Effector memory CD8-positive, alpha-beta T cell (primary cell): ENCODE results near the gene MANEA.
"Not testable (repeated sequence)": the region's sequence is repeated elsewhere in the genome, so short reads cannot be mapped to it uniquely, and the experiment has no call there.

ENCODE experiments used
- ATAC-seq: fragments of 150-1000 bp; cut with Tn5 transposase; replicated peaks from 2 replicates; pipeline ENCODE4 v1.10.0; 2021; ENCODE audit warnings: mild to moderate bottlenecking, moderate library complexity
- DNase-seq, 3 experiments: peaks; one replicate each; pipeline ENCODE4 v3.0.0; 2021
- H3K27ac Mint-ChIP-seq, 2 donors: one replicate each; pipeline ENCODE4 v1.8.0; 2022; ENCODE audit warnings: mild to moderate bottlenecking in 2 of 2, mixed read lengths in 2 of 2, moderate library complexity in 2 of 2
- H3K27me3 Mint-ChIP-seq, 2 donors: one replicate each; pipeline ENCODE4 v1.8.0; 2022; ENCODE audit warnings: mixed read lengths in 2 of 2
- H3K36me3 Mint-ChIP-seq: one replicate; pipeline ENCODE4 v1.8.0; 2022; ENCODE audit warnings: mild to moderate bottlenecking, moderate library complexity, mixed read lengths; ENCODE audit not compliant: insufficient read depth
- H3K4me1 Mint-ChIP-seq, 2 donors: one replicate each; pipeline ENCODE4 v1.8.0; 2022; ENCODE audit warnings: low read depth in 2 of 2, mixed read lengths in 2 of 2
- H3K4me3 Mint-ChIP-seq, 2 donors: one replicate each; pipeline ENCODE4 v1.8.0; 2022; ENCODE audit warnings: mild to moderate bottlenecking in 2 of 2, mixed read lengths in 2 of 2, moderate library complexity in 2 of 2
- H3K9me3 Mint-ChIP-seq, 2 donors: one replicate each; pipeline ENCODE4 v1.8.0; 2022; ENCODE audit warnings: mixed read lengths in 2 of 2

Gene MANEA

GRCh38 chr6:95560956-95561355 lies 16.4 kb upstream of the MANEA start:
- H3K36me3 Mint-ChIP-seq, H3K4me3 Mint-ChIP-seq, H3K4me1 Mint-ChIP-seq, H3K9me3 Mint-ChIP-seq, DNase-seq, H3K27me3 Mint-ChIP-seq, ATAC-seq, H3K27ac Mint-ChIP-seq: not testable (repeated sequence)

GRCh38 chr6:95569560-95569959 lies 7.8 kb upstream of the MANEA start:
- DNase-seq (no peak), ATAC-seq (no peak)
- Mint-ChIP-seq H3K4me3 (no peak overlapping the region), H3K36me3 (no peaks in the 10 kb centered on the region), H3K4me1 (peaks cover 13 to 23% of the 10 kb centered on the region in 2 donors), H3K27me3 (no peaks in the 10 kb centered on the region), H3K27ac (no peak overlapping the region), H3K9me3 (no peaks in the 10 kb centered on the region)

DNA sequence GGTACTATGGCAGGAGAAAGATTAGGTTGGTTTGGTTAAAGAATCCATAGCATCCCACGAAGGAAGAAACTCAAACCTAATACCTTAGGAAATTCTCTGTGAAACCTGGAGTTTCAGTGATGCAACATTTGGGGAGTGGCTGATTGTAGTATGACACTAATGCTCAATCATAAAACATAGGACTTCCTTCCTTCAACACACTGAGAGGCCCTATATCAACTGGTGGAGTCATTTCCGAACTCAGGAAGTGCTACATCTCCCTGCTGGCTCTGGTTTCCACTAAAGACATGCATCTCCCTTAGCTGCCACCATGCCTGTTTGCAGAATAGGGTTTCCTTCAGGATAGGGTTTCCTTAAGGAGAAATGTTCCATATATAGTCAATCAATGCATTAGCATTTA lies 5.2 kb upstream of the MANEA start:
- no peak overlapping the region for H3K4me3 Mint-ChIP-seq
- H3K36me3 Mint-ChIP-seq = no peaks in the 10 kb centered on the region
- DNase-seq (no peak), ATAC-seq (no peak)
- peaks cover 15 to 35% of the 10 kb centered on the region in 2 donors for H3K4me1 Mint-ChIP-seq
- no peaks in the 10 kb centered on the region for H3K27me3 Mint-ChIP-seq
- H3K9me3 Mint-ChIP-seq = no peaks in the 10 kb centered on the region
- H3K27ac Mint-ChIP-seq = no peak overlapping the region

DNA sequence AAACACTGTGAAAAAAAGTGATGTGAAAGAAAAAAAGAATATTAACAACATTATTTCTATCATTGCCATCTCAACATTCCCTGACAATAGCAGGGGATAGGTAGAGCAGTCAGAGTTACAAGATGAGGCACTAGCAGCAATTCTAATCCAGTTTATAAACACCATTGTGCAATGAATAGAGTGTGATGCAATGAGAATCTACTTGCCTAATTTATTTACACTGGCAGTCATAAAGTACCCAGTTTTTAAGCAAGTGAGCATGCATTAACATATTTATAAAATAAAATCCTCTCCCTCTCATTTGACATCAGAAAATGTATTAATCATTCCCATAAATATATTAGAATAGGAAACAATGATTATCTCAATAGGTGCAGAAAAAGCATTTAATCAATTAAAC lies 2.5 kb upstream of the MANEA start:
- Mint-ChIP-seq H3K4me1 (peaks cover 21 to 47% of the 10 kb centered on the region in 2 donors), H3K36me3 (peaks cover 6% of the 10 kb centered on the region), H3K4me3 (peak overlapping the region; percentile 89 to 93), H3K9me3 (no peaks in the 10 kb centered on the region), H3K27ac (peak overlapping the region; percentile 51 to 97), H3K27me3 (no peaks in the 10 kb centered on the region)
- no peak for ATAC-seq
- no peak for DNase-seq

DNA sequence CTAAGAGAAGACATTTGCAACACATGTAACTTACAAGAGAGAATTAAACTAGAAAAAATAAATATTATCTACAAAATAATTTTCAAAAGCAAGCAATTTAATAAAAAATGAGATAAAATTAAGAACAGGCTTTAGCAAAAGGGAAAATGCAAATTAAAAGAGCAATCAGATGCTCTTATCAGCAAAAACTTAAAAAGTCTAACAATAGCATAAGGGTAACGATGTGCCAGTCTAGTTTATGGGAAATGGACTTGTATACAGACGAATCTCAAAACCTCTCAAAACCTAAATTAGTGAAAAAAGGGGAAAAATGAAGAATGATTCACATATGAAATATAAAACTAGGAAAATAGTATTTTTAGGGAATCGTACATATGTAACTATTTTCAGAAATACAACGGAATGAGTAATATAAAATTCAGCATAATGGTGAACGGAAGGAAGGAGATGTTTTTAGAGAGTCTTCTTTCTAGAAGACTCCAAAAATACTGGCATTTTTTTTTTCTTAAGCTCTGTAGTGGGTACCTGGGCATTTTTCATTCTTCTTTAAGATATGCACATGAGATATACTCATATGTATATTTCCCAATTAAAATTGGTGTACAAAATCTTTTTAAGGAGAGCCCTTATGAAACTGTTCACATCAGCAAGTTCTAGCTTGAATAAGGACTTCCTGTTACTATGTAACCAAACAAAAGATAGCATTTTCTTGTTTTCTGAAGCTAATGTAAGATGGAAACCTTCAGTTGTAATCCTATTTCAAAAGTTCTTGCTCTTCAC lies 927 bp upstream of the MANEA start:
- H3K27ac Mint-ChIP-seq = peak overlapping the region; percentile 97
- peak overlapping the region; percentile 89 to 93 for H3K4me3 Mint-ChIP-seq
- peaks cover 6% of the 10 kb centered on the region for H3K36me3 Mint-ChIP-seq
- no peaks in the 10 kb centered on the region for H3K27me3 Mint-ChIP-seq
- no peaks in the 10 kb centered on the region for H3K9me3 Mint-ChIP-seq
- no peak for DNase-seq
- H3K4me1 Mint-ChIP-seq = peaks cover 22 to 48% of the 10 kb centered on the region in 2 donors
- ATAC-seq = peak; percentile 13

DNA sequence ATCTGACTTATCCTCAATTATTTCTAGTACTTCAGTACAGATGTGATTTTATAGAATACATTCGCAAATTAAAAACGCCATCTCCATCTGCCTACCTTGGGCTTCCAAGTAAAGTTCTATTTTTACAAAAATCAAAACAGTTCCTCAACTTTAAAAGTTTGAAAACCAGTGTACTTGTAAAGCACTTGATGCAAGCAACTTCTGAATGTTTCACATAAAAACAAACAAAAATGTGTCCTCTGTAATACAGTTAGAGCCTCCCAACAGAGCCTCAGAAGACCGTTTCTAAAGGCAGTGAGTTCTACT lies 384 bp upstream of the MANEA start:
- ATAC-seq (no peak), DNase-seq (no peak)
- Mint-ChIP-seq H3K36me3 (peaks cover 6% of the 10 kb centered on the region), H3K27me3 (no peaks in the 10 kb centered on the region), H3K9me3 (no peaks in the 10 kb centered on the region), H3K27ac (peak overlapping the region; percentile 97), H3K4me3 (peak overlapping the region; percentile 89 to 93), H3K4me1 (peaks cover 21 to 46% of the 10 kb centered on the region in 2 donors)

GRCh38 chr6:95578106-95578410 lies 723 bp downstream of the MANEA start:
- H3K36me3 Mint-ChIP-seq = peaks cover 6% of the 10 kb centered on the region
- no peaks in the 10 kb centered on the region for H3K9me3 Mint-ChIP-seq
- DNase-seq (no peak), ATAC-seq (peak; percentile 10)
- H3K27me3 Mint-ChIP-seq = no peaks in the 10 kb centered on the region
- H3K4me1 Mint-ChIP-seq = peaks cover 18 to 35% of the 10 kb centered on the region in 2 donors
- H3K27ac Mint-ChIP-seq = peak overlapping the region; percentile 97
- peak overlapping the region; percentile 89 to 93 for H3K4me3 Mint-ChIP-seq

- peaks cover 0 to 3% of the 10 kb centered on the region in 2 donors for H3K9me3 Mint-ChIP-seq
- H3K4me1 Mint-ChIP-seq = peaks cover 12 to 16% of the 10 kb centered on the region in 2 donors
- H3K36me3 Mint-ChIP-seq = peaks cover 6% of the 10 kb centered on the region
- no peak for ATAC-seq
- no peak for DNase-seq
- peak overlapping the region in 1 of 2 donors; percentile 57 for H3K27ac Mint-ChIP-seq
- no peak overlapping the region for H3K4me3 Mint-ChIP-seq
- no peaks in the 10 kb centered on the region for H3K27me3 Mint-ChIP-seq
These were observed 3.7 kb downstream of the MANEA start for GRCh38 chr6:95581073-95581472.

DNA sequence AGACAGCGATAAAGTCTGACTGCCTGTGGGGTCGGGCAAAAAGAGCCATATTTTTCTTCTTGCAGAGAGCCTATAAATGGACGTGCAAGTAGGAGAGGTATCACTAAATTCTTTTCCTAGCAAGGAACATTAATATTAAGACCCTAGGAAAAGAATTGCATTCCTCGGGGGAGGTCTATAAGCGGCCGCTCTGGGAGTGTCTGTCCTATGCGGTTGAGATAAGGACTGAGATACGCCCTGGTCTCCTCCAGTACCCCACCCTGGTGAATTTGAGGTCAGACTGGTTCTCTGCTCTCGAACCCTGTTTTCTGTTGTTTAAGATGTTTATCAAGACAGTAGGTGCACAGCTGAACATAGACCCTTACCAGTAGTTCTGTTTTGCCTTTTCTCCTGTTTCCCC lies 6.9 kb downstream of the MANEA start:
- not testable (repeated sequence) for H3K9me3 Mint-ChIP-seq, H3K27me3 Mint-ChIP-seq, H3K27ac Mint-ChIP-seq, H3K4me3 Mint-ChIP-seq, ATAC-seq, H3K36me3 Mint-ChIP-seq
- peak in 1 of 3 experiments; percentile 2 for DNase-seq
- H3K4me1 Mint-ChIP-seq = peaks cover 11 to 16% of the 10 kb centered on the region in 2 donors

DNA sequence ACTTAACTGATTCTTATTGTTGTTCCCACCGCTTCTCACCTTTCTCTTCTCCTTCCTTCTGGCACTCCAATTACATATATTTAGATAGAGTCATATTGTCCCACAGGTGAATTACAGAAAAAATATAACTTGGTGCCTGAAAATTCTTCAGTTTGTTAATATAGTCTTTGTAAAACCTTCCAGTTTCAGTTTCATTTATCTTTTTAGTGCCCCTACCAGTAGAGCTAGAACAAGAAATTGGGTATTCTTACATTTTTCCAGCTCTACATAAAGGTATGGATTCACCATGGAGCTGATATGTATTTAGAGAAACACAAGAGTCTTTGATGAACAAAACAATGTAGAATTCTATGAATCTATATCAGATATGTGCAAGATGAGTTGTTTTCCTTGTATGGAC lies 10.7 kb downstream of the MANEA start:
- ATAC-seq = no peak
- no peaks in the 10 kb centered on the region for H3K36me3 Mint-ChIP-seq

GRCh38 chr6:95589067-95589466 lies 11.7 kb downstream of the MANEA start:
- Mint-ChIP-seq H3K36me3 (no peaks in the 10 kb centered on the region), H3K4me1 (peaks cover 21 to 30% of the 10 kb centered on the region in 2 donors), H3K27me3 (no peaks in the 10 kb centered on the region), H3K4me3 (no peak overlapping the region), H3K27ac (no peak overlapping the region), H3K9me3 (peaks cover 0 to 3% of the 10 kb centered on the region in 2 donors)
- ATAC-seq (no peak), DNase-seq (no peak)

More for the DNA sequence above, 10.7 kb downstream of the MANEA start:
- Mint-ChIP-seq H3K27ac (peak overlapping the region in 1 of 2 donors; percentile 60), H3K9me3 (peaks cover 0 to 3% of the 10 kb centered on the region in 2 donors), H3K4me3 (peak overlapping the region; percentile 26 to 32), H3K27me3 (no peaks in the 10 kb centered on the region), H3K4me1 (peaks cover 16 to 25% of the 10 kb centered on the region in 2 donors)
- DNase-seq = no peak

GRCh38 chr6:95589826-95590570 lies 12.7 kb downstream of the MANEA start:
- H3K27ac Mint-ChIP-seq = no peak overlapping the region
- ATAC-seq (no peak), DNase-seq (no peak)
- peaks cover 23 to 30% of the 10 kb centered on the region in 2 donors for H3K4me1 Mint-ChIP-seq
- no peaks in the 10 kb centered on the region for H3K9me3 Mint-ChIP-seq
- no peaks in the 10 kb centered on the region for H3K36me3 Mint-ChIP-seq
- no peak overlapping the region for H3K4me3 Mint-ChIP-seq
- no peaks in the 10 kb centered on the region for H3K27me3 Mint-ChIP-seq

DNA sequence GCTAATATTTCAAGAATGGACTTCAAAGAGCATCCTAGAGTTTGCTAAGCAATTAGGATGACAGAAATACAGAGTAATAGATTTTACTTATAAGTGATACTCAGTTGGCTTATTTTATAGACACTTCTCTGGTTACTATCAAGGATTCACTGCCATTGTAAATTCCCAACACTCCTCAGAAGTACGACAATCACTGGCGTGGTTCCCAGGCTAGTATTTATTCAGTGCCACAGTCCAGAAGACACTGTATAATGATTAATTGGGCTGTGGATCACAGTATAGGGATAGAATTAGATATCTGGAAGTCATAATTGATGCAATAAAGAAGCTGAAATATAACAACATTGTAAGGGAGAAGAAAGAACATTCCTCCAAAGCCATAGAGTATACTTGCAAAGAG lies 15.7 kb downstream of the MANEA start:
- H3K9me3 Mint-ChIP-seq = no peaks in the 10 kb centered on the region
- H3K27ac Mint-ChIP-seq = no peak overlapping the region
- no peaks in the 10 kb centered on the region for H3K27me3 Mint-ChIP-seq
- ATAC-seq (no peak), DNase-seq (no peak)
- H3K36me3 Mint-ChIP-seq = peaks cover 3% of the 10 kb centered on the region
- H3K4me1 Mint-ChIP-seq = peaks cover 19 to 20% of the 10 kb centered on the region in 2 donors
- H3K4me3 Mint-ChIP-seq = no peak overlapping the region

GRCh38 chr6:95596021-95596420 lies 18.7 kb downstream of the MANEA start:
- no peaks in the 10 kb centered on the region for H3K27me3 Mint-ChIP-seq
- H3K9me3 Mint-ChIP-seq = no peaks in the 10 kb centered on the region
- ATAC-seq (no peak), DNase-seq (no peak)
- no peak overlapping the region for H3K27ac Mint-ChIP-seq
- H3K4me3 Mint-ChIP-seq = no peak overlapping the region
- peaks cover 3% of the 10 kb centered on the region for H3K36me3 Mint-ChIP-seq
- H3K4me1 Mint-ChIP-seq = peaks cover 17 to 18% of the 10 kb centered on the region in 2 donors
